Astrocyte (in vitro differentiated cells and primary cell): ENCODE results near the gene PSMD1.

Experiments used
- EZH2 ChIP-seq: IDR thresholded peaks from 2 replicates; pipeline ENCODE4 v1.6.1; 2012; ENCODE audit warnings: mild to moderate bottlenecking, low read length, inconsistent platforms; ENCODE audit not compliant: insufficient read depth
- TF ChIP-seq, protein P1 (sequence below): IDR thresholded peaks from 2 replicates; pipeline ENCODE4 v1.5.1; 2011; ENCODE audit warnings: low read depth, mild to moderate bottlenecking, inconsistent platforms, low read length, moderate library complexity; ENCODE audit not compliant: insufficient read depth

DNA sequence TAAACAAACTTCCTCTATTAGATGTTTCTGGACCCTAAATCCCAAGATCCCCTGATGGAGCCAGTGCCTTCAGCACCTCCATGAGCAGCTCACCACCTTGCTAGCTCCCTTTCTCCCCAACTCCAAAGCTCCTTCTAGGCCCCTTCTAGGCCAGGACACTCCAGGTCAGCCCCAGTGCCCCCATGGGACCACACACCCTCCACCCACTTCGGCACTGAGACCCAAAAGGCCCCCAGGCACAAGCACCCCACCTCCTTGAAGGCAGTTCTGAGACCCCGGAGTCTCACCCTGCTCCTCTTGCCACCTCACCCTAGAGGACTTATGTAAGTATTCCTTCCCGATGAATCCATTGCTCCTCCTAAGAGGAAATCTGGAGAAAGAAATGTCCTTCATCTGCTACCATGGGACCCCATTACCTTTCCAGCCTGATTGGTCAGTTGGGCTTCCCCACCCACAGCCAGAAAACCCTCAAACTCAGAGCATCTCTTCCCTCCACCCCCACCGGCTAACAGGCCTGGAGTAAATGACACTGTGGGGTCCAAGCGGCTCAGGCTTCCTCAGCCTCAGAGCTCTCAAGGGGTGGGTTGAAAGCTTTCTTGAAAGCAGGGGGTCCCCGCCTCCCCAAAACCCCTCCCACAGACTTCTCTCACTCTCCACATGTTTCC, 132.0 kb downstream of the PSMD1 start:
- TF ChIP-seq, protein P1, sequence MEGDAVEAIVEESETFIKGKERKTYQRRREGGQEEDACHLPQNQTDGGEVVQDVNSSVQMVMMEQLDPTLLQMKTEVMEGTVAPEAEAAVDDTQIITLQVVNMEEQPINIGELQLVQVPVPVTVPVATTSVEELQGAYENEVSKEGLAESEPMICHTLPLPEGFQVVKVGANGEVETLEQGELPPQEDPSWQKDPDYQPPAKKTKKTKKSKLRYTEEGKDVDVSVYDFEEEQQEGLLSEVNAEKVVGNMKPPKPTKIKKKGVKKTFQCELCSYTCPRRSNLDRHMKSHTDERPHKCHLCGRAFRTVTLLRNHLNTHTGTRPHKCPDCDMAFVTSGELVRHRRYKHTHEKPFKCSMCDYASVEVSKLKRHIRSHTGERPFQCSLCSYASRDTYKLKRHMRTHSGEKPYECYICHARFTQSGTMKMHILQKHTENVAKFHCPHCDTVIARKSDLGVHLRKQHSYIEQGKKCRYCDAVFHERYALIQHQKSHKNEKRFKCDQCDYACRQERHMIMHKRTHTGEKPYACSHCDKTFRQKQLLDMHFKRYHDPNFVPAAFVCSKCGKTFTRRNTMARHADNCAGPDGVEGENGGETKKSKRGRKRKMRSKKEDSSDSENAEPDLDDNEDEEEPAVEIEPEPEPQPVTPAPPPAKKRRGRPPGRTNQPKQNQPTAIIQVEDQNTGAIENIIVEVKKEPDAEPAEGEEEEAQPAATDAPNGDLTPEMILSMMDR = no peak
- TF ChIP-seq EZH2 = no peak
